Esophagus squamous epithelium (tissue), 5 donors: ENCODE data around the gene BABAM2. TPM values are rescaled to one million over a fixed set of nuclear protein-coding genes. Genes with fewer than 3 reads are reported as not detected.
A peak's percentile ranks its signal among the peaks of the same experiment; 100 is the strongest.
"Not testable (repeated sequence)": the region's sequence is repeated elsewhere in the genome, so short reads cannot be mapped to it uniquely, and the experiment has no call there.

Experiments
- DNase-seq: peaks from one replicate; lab custom pipeline; 2025; lab: John Stamatoyannopoulos, UW
- H3K27ac ChIP-seq, 4 donors: fragments of 200-600 bp; sonication (generic); one replicate each; pipeline ENCODE4 v1.5.1; 2016 to 2019; ENCODE audit warnings: mild to moderate bottlenecking in 1 of 4
- H3K27me3 ChIP-seq, 4 donors: fragments of 200-600 bp; sonication (generic); 1 replicate in 3 of 4; 2 replicates in 1 of 4; pipeline versions ENCODE4 v1.5.1 to v1.6.0; 2017 to 2021; ENCODE audit warnings: antibody characterized with exemption in 1 of 4
- H3K36me3 ChIP-seq, 3 donors: fragments of 200-600 bp; sonication (generic); one replicate each; pipeline ENCODE4 v1.5.1; 2016 to 2019
- H3K4me1 ChIP-seq, 3 donors: fragments of 200-600 bp; sonication (generic); one replicate each; pipeline ENCODE4 v1.5.1; 2017 to 2019
- H3K4me3 ChIP-seq, 4 donors: fragments of 200-600 bp; sonication (generic); 1 replicate in 3 of 4; 2 replicates in 1 of 4; pipeline ENCODE4 v1.5.1; 2016 to 2019; ENCODE audit warnings: mild to moderate bottlenecking in 2 of 4, moderate library complexity in 1 of 4
- H3K9me3 ChIP-seq, 3 donors: fragments of 200-600 bp; sonication (generic); one replicate each; pipeline ENCODE4 v1.5.1; 2016 to 2019
- POLR2A ChIP-seq, 4 donors: fragments of 450-650 bp; IDR thresholded peaks; one replicate each; pipeline ENCODE4 v1.6.1; 2017; ENCODE audit warnings: antibody characterized with exemption in 4 of 4, mild to moderate bottlenecking in 4 of 4, moderate library complexity in 3 of 4
- WGBS, 2 donors: methylation state at CpG; one replicate each; pipeline ENCODE4 v1.1.5; 2018; 5-methylcytosine and 5-hydroxymethylcytosine counted together
- intact Hi-C: fragments of 100-400 bp; cut with DNase I; formaldehyde crosslinking; loops from one replicate; pipeline ENCODE4 v1.15.0; 2022
- total RNA-seq, 4 donors: library from RNA; depleted of rRNA; stranded (reverse); fragments of >200 nt; gene quantifications; one replicate each; pipeline ENCODE4 v1.1.0, GENCODE V29; 2016
- TF ChIP-seq, protein P1 (sequence below), 6 experiments: fragments of 450-650 bp in 4 of 6; fragments of 200-600 bp in 2 of 6; sonication (generic) in 2 of 6; IDR thresholded peaks; one replicate each; pipeline ENCODE4 v1.5.1; 2016 to 2019; ENCODE audit warnings: antibody characterized with exemption in 6 of 6, mild to moderate bottlenecking in 4 of 6, moderate library complexity in 4 of 6
- donor health status: DM: yes; HTN: yes; CAD: no.

Gene BABAM2
- total RNA-seq, 4 donors from 2014 or later = 16.6 to 28.3 (median 24.3) TPM

- DNase-seq = no peak
- intact Hi-C loops = no loop called here
- WGBS, 2 donors = 95 to 96% methylated on average over 4 to 7 of the region's 8 CpGs
- Histone ChIP-seq H3K36me3 (no peaks in the 10 kb centered on the region), H3K9me3 (no peaks in the 10 kb centered on the region), H3K4me3 (no peak overlapping the region), H3K27me3 (no peaks in the 10 kb centered on the region), H3K4me1 (peaks cover 14 to 51% (median 17%) of the 10 kb centered on the region in 3 donors), H3K27ac (no peak overlapping the region)
- no peak for TF ChIP-seq POLR2A (IDR thresholded peaks at IDR 0.05)
Observed at GRCh38 chr2:28332696-28333095, 442.2 kb downstream of the BABAM2 start.

DNA sequence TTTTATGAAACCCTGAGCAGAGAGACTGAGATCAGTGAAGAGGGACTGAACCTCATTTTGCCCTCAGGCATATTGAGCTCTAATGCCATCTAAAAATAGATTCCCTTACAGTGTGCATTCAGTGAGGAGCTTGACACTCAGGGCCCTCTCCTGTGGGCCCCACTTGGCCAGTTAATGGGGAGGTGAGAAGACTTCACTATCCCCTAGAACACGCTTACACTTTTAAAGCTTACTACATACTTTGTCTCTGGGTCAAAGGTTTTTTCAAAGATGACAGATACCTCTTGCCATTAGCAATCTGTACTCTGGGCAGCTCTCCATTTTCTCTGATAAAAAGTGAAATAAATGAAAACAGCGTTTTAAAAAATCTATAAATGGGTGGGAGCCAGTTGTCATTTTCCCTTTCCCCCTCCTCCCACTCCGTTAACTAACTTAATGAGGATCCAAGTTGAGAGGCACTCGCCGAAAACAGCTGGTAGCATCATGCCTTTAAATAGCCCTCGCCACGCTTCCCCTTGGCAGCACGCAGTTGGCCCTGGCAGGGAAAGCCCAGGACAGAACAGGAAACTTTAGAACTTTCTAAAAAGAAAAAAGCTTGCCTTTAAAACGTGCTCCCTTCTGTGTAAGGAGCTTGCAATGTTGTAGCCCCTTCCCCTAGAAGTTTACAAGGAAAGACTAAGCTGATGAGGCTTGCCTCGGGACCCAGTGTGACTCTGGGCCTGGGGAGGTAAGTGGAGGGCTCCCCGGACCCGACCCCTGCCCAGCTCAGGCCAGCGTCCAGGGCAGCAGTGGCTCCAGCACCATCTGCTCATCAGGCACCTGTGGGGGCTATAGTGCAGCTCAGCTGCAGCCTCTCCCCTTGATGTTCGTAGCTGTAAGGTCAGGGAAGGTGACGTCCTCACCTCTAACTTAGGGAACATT lies 443.3 kb downstream of the BABAM2 start:
- DNase-seq = no peak
- Histone ChIP-seq H3K4me3 (no peak overlapping the region), H3K27me3 (no peaks in the 10 kb centered on the region), H3K9me3 (no peaks in the 10 kb centered on the region), H3K4me1 (peaks cover 14 to 51% (median 19%) of the 10 kb centered on the region in 3 donors), H3K36me3 (no peaks in the 10 kb centered on the region), H3K27ac (peak overlapping the region in 3 of 4 donors; percentile 43 to 55 (median 55))
- TF ChIP-seq, protein P1, sequence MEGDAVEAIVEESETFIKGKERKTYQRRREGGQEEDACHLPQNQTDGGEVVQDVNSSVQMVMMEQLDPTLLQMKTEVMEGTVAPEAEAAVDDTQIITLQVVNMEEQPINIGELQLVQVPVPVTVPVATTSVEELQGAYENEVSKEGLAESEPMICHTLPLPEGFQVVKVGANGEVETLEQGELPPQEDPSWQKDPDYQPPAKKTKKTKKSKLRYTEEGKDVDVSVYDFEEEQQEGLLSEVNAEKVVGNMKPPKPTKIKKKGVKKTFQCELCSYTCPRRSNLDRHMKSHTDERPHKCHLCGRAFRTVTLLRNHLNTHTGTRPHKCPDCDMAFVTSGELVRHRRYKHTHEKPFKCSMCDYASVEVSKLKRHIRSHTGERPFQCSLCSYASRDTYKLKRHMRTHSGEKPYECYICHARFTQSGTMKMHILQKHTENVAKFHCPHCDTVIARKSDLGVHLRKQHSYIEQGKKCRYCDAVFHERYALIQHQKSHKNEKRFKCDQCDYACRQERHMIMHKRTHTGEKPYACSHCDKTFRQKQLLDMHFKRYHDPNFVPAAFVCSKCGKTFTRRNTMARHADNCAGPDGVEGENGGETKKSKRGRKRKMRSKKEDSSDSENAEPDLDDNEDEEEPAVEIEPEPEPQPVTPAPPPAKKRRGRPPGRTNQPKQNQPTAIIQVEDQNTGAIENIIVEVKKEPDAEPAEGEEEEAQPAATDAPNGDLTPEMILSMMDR (IDR thresholded peaks at IDR 0.05) = no peak
- TF ChIP-seq POLR2A (IDR thresholded peaks at IDR 0.05) = no peak
- 59 to 77% methylated on average over 13 of the region's 15 CpGs for WGBS, 2 donors
- intact Hi-C loops = no loop called here

- Histone ChIP-seq H3K27ac (peak overlapping the region in 1 of 4 donors; percentile 40), H3K9me3 (no peaks in the 10 kb centered on the region), H3K27me3 (no peaks in the 10 kb centered on the region), H3K36me3 (no peaks in the 10 kb centered on the region), H3K4me1 (peaks cover 14 to 51% (median 22%) of the 10 kb centered on the region in 3 donors), H3K4me3 (no peak overlapping the region)
- intact Hi-C loops = no loop called here
- TF ChIP-seq POLR2A (IDR thresholded peaks at IDR 0.05) = no peak
- TF ChIP-seq, protein P1 (IDR thresholded peaks at IDR 0.05) = no peak
- no peak for DNase-seq
- 87% methylated on average over 7 of the region's 8 CpGs; no CpG with 5 or more reads in 1 of the 2 donors for WGBS, 2 donors
Observed at GRCh38 chr2:28334527-28334894, 444.0 kb downstream of the BABAM2 start.

DNA sequence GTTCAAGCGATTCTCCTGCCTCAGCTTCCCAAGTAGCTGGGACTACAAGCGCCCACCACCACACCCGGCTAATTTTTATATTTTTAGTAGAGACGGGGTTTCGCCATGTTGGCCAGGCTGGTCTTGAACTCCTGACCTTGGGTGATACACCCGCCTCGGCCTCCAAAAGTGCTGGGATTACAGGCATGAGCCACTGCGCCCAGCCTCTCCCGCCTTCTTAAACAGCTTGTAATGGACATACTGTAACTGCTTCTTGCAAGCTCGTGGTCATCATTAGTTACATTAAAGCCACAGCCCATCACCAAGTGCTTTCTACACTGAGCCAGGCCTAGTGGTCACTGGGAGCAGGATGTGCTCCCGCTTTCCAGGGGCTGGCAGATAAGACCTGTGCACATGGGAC lies 444.7 kb downstream of the BABAM2 start:
- H3K9me3 ChIP-seq, DNase-seq, intact Hi-C loops, H3K27me3 ChIP-seq, H3K27ac ChIP-seq, H3K36me3 ChIP-seq, H3K4me3 ChIP-seq: not testable (repeated sequence)
- 94 to 95% methylated on average over 8 to 10 of the region's 11 CpGs for WGBS, 2 donors
- H3K4me1 ChIP-seq = peaks cover 14 to 59% (median 22%) of the 10 kb centered on the region in 3 donors

DNA sequence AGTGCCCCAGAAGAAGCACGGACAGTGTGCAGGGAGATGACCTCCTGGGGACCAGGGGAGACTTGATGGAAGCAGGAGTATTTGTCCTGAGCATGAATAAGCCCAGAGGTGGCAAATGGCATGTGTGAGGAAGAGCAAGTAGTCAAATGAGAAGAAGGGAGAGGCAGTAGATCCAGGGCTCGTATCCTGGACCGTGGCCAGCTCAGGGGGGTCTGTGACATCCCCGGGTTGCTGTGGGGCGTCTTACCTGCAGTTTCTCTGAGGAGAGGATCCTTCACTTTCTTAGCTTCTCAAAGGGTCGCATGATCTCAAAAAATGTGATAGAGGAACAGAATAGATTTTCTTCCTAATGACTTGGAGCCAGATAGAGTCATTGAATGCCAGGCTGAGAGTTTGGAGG lies 445.1 kb downstream of the BABAM2 start:
- no peak overlapping the region for H3K4me3 ChIP-seq
- H3K4me1 ChIP-seq = peaks cover 14 to 63% (median 23%) of the 10 kb centered on the region in 3 donors
- WGBS, 2 donors = 89 to 98% methylated on average over 5 of the region's 6 CpGs
- intact Hi-C loops = no loop called here
- H3K27me3 ChIP-seq = no peaks in the 10 kb centered on the region
- no peak overlapping the region for H3K27ac ChIP-seq
- no peaks in the 10 kb centered on the region for H3K9me3 ChIP-seq
- DNase-seq = no peak
- TF ChIP-seq POLR2A (IDR thresholded peaks at IDR 0.05) = no peak
- TF ChIP-seq, protein P1 (IDR thresholded peaks at IDR 0.05) = no peak
- H3K36me3 ChIP-seq = no peaks in the 10 kb centered on the region
